CD4-positive, alpha-beta T cell treated with Interleukin-2 at 100 ng/mL for 4 hours (primary cell): ENCODE measurements around the gene DDR1.
"Not testable (repeated sequence)": the region's sequence is repeated elsewhere in the genome, so short reads cannot be mapped to it uniquely, and the experiment has no call there.

Source experiments
- DNase-seq: peaks from one replicate; pipeline ENCODE4 v3.0.0-alpha.2; 2020; ENCODE audit warnings: low spot score

The DDR1 gene

DNA sequence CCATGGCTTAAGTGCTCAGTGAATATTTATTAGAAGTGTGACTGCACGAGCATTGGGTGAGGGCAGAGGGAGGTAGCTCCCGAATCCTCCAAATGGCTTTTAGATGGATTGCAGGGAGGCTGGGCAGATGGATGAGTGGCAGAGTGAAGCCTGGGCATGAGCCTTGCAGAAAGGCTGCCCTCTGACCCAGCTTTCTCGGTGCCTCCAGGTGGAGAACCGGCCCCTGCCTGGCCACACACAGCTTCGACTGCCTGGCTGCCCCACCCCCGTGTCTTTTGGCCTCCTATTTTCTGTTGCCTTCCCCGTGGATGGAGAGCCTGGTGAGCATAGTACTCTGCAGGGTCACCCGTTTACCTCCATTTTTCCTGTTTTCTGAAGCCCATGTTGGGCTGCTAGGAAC is 33.2 kb downstream of the DDR1 start:
- DNase-seq = no peak

DNA sequence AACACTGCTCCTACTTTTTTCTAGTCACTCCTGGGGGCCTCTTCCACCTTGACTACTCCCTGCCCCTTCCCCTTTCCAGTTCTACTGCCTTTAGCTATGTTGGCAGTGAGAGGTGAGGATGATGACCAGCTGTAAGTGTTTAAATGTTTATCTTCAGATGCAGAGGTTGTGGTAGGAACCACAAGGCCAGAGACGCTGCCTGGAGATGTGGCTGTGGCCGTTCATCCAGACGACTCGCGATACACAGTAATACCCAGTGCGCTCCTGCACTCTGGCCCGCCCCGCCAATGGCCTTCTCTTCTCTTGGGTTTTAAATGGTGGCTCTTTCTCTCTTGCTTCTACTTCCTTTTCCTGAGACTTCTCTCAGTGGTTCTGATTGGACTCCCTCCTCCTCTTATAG is 34.4 kb downstream of the DDR1 start:
- no peak for DNase-seq

DNA sequence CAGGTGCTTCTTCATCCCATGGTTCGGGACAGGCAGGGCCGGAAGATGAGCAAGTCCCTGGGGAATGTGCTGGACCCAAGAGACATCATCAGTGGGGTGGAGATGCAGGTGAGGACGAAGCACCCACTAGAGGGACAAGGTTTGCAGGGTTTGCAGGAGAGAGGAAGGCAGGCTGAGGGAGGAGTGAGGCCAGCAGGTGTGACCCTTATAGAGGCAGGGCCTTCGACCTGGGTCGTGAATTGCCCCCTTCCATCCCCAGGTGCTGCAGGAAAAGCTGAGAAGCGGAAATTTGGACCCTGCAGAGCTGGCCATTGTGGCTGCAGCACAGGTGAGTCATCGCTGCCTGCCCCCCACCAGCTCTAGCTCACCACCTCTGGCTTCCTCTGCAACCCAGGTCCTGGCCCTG is 38.1 kb downstream of the DDR1 start:
- no peak for DNase-seq

DNA sequence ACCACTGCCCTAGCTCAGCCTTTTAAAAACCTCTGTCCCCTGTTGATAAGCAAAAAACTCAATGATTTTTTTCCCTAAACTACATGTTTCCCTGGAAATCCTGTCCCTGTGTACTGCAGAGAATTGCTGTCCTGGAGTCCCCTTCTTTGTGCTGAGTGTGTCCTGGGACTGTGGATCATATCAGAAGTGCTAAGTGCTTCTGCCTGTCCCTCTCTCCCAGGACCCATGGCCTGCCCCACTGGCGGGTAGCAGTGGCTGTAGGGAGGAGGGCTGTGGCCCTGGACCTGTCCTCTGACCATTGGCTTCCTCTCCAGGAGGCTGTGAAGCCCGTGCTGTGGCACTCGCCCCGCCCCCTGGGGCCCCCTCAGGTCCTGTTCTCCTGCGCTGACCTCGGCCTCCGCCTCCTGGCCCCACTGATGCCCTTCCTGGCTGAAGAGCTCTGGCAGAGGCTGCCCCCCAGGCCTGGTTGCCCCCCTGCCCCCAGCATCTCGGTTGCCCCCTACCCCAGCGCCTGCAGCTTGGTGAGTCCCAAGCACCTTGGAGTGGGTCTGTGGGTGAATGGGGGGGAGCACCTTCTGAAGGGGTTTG is 39.8 kb downstream of the DDR1 start:
- not testable (repeated sequence) for DNase-seq

DNA sequence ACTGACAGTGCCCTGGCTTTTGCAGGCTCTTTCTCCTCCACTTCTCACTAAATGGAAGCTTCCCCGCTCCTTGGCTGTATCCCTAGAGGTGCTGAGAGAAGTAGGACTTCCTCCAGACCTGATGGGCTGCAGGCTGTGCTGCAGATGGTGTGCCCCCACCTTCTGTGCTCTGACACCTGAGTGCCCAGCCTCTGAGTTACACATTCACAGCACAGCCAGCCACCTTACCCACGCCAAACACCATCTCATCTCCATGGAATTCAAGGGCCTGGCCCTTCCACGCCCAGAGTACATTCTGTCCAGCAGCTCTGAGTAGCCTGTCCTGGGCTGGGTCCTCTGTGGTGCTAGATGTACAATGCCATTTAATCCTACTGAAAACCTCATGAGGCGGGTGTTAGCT is 42.3 kb downstream of the DDR1 start:
- no peak for DNase-seq

DNA sequence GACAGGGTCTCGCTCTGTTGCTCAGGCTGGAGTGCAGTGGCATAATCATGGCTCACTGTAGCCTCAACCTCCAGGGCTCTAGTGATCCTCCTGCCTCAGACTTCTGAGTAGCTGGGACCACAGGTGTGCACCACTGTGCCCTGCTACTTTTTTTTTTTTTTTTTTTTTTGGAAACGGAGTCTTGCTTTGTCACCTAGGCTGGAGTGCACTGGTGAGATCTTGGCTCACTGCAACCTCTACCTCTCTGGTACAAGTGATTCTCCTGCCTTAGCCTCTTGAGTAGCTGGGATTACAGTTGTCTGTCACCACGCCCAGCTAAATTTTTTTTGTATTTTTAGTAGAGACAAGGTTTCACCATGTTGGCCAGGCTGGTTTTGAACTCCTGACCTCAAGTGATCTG is 42.8 kb downstream of the DDR1 start:
- not testable (repeated sequence) for DNase-seq

DNA sequence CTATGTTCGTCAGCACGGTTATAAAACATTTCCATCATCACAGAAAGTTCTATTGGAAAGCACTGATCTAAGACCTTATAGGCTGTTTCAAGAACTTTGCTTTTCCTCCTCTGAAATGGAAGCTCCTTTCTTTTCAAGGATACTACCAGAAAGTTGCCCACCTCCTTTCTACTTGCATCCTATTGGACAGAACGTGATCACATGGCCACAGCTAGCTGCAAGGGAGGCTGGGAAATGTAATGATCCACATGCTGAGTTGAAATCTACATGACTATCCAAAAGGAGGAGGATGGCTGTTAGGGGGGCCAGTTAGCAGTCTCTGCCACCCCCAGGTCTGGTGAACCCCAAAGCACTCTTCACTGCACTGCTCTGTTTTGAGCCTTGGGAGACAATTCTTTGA is 44.4 kb downstream of the DDR1 start:
- DNase-seq = no peak

DNA sequence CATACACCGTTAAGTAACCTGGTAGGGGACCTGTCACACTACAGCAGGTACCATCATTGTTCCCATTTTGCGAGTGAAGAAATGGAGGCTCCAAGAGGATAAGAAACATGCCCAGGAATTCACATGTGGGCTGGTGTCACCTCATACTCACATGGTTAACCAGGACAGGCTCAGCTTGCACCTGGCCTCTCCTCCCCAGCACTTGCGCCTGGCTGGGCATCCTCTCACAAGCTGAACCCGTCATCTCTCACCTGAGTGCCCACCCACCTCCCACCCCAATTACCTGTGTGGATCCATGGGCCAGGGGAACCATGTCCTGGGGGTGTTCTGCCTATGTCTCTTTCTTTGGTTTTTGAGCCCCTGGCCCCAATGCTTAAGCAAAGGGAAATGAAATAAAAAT is 46.2 kb downstream of the DDR1 start:
- no peak for DNase-seq

DNA sequence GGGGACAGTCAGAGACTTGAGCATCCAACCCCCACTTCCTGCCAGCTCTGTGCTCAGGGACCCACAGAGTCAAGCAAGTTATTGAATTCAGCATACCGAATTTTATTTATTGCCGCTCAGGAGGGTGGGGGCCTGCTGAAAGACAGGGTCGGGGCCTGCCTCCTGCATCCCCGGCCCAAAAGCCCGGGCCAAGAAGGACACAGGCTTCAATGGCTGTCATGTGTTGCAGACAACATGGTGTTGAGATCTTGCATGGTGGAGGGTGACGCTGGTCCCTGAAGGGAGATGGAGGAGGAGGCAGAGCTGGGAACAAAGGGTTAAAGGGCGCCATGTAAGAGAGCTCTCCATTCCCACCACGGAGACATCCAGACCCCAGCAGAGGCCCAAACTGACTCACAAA is 47.0 kb downstream of the DDR1 start:
- no peak for DNase-seq

DNA sequence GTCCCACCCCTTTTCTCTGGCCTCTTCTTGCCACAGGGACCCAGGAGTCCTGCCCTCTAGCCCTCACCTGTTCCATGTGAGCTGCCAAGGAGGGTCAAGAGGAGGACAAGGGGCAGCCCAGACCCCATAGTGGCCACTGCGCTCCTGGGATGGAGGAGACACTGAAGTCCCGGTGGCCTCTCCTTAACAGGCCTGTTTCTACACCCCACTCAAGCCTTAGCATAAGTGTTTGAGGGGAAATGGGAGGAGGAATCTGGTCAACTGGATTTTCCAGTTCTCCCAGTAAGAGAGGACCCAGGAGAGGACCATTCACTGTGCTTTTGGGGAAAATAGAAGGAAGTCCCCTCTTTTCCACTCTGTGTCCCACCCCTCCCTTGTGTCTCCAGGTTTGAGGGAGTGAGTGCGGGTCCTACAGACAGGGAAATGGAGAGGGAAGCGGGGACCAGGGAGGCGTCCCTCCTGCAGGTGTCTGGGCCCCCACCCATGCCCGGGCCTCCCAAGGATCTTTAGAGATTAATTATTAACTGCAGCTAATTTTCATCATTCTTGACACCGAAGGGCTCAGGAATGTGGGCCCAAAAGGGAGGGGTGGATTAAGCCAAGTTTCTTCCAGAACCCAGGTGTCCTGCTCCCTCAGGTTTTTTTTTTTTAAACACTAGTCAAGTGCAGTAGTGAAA is 47.8 kb downstream of the DDR1 start, which contains the start of gene SFTA2:
Gene SFTA2 (minus strand): TSS at position 202 of the 677 bp plus-strand sequence. CDS start 74 bp downstream, at position 128.
- DNase-seq = no peak

DNA sequence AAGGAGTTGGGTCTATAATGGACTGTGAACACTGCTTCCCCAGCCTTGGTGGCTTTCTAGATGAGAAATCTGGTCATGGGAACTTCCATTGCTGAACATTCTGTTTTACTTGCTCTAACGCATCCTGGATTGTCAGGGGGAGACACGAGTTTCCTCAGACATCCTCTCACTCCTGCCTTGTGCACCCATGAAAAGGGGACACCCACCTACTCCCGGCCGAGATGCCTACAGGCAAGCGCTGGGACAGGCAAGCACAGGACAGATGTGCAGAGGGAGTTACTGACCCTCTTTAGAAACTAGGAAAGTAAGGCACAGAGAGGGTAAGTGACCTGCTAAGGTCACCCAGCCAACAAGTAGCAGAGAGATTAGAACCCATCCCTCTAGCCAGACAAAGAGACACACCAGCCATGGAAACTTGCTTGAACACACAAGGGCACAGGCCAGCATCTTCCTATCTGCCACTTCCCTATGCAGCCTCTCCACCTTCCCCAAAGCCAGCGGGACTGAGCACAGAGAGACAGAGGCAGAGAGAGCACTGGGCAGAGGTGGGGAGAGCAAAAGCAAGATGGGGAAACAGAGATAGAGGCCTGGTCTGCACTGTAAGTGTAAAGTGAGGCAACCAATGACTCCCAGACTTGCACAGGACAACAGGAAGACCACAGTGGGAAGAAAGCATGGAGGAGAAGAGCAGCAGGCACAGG is 48.5 kb downstream of the DDR1 start:
- no peak for DNase-seq

DNA sequence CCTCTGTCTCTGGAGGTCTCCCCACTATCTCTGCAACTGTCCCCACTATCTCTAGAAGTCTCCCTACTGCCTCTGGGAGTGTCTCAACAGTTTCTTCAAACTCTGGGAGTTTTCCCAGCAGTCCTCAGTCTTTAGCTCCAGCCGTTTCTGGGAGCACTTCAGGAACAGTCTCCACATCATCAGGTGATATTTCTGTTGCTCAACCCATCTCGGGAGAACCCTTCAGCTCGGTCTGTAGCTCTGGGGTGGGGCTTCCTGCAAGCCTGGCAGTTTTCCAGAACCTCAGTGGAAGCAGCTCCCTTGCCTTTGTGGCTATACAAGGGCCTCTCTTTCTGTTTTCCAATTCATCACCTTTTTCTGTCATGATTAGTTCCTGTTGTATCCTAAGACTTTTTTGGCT is 50.7 kb downstream of the DDR1 start:
- DNase-seq = no peak

DNA sequence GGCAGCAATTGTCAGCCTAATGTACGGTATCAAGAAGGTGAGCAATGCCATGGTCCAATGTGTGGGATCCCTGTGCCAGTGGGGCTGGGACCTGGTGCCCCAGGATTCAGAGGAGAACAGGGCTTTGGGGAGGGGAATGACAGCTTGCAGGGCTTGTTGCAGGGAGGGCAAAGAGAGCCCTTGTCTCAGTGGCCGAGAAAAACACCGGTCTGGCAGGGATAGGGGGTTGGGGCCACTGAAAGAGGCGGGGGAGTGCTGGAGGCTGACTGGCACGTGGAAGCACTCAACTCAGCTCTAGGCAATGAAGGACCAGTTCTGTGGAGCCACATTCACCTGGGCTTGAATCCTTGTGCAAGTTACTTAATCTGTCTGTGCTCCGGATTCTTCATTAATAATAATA is 52.9 kb downstream of the DDR1 start:
- DNase-seq = no peak

DNA sequence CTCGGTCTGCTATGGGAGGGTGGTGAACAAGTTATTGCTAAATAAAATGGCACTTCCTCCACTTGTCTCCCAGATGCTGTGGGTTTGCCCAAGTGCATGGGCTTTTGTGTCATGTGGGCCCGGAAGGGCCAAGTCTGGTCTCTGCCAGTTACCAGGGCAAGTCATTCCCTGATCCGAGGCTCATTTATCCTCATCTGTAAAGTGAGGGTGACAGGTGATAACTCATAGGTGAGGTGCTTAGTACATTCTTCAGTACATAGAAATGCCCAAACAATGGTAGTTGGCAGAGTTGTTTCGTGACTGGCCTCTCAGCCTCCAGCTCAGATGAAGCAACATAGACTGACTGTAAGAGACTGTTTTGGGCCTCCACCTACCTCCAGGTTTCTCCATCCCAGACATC is 54.4 kb downstream of the DDR1 start:
- DNase-seq = no peak

DNA sequence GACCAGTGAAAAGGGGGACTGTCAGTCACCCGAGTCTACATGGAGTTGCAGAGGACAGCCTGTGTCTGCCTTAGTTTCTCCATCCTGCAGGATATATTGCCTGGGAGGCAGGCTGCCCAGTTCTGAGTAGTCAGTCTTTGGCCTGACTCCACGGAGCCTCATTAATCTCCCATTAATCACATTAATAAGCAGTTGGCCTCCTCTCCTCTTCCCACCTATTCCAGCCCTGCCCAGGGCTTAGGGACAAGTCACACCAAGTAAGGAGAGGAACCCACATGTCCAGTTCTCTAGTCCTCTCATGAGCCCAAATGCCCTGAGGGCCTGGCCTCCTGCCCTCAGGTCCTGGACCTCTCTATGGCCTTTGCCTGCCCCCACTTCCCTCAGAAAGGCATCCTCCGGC is 55.2 kb downstream of the DDR1 start:
- no peak for DNase-seq

DNA sequence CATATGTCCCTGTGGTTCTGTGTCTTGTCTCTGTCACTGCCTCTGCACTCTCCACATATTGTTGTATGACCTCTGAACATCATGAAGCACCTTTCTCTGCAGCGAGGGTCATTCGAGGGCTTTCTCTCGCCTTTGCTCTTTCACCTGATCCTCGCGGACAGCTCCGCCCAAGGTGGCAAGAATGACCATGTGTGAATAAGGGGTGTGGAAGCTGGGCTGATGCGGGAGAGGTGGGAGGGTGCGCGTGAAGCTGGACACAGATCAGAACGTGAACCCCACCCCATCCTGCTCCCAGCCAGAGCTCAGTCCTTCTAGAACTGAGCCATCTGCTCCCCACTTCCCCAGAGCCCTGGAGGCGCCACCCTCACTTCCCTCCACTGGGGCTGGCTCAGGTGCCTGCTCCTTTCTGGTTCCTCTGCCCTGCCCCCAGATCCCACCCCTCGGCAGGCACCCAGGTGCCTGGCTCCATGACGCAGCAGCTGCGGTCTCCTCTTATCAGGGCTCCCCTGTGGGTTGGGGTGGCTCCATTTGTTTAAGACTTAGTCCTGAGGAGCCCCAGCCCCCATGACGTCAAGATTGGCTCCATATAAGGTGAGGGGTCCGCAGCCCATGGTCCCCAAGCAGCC is 56.2 kb downstream of the DDR1 start, which contains the start of gene MUCL3:
Gene MUCL3 (plus strand): TSS at position 613 of the 626 bp plus-strand sequence. CDS start 27 bp downstream, outside the sequence.
- no peak for DNase-seq

DNA sequence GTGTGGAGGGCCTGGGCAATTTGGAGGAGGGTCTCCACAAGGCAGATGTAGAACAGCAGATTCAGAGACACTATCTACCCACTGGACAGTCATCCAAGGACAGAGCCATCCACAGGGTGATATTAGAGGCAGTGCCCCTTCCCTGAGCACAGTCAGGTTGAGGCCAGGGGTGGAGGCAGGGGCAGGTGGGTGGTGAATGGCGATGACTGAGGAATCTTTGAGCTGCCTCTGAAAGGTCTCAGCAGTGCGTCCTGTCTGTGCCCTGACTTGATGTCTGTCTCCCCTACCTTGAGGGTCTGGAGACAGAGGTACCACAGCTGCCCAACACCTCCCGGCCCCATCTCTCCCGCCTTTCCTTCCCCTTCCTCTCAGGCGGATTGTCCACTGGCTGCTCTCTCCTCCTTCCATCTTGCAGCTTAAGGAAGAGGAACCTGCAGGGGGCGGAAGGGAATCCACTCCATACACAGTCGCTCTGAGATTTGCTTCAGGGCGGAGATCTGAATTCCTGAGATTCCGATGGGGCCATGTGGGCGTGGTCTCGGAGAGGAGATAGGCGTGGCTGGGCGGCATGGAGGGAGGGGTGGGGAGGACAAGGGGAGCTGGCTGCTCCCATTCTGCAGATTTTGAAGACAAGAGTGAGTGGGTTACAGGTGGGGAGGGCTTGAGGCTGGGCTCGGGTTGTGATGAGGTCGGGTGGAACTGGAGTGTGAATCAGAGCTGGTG is 58.2 kb downstream of the DDR1 start:
- DNase-seq = no peak

DNA sequence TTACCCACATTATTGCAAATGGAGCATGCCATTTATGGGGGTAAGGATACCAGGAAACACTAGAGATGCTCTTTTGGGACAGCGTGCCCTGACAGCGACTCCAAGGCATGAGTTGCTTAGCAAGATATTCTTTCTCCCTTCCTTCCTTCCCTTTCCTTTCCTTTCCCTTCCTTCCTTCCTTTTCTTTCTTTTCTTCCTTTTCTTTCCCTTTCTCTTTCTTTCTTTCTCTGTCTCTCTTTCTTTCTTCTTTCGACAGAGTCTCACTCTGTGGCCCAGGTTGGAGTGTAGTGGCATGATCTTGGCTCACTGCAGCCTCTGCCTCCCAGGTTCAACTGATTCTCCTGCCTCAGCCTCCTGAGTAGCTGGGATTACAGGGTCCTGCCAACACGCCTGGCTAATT is 59.7 kb downstream of the DDR1 start:
- no peak for DNase-seq

DNA sequence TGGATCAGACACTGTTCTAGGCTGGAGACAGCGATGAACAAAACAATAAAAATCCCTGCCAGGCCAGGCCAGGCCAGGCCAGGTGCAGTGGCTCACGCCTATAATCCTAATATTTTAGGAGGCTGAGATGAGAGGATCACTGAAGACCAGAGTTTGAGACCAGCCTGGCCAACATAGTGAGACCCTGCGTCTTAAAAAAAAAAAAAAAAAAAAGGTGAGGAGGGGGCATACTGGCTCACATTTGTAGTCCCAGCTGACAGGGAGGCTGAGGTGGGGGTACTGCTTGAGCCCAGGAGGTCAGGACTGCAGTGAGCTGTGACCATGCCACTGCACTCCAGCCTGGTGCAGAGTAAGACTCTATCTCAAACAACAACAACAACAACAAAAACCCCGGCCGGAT is 61.0 kb downstream of the DDR1 start:
- no peak for DNase-seq

DNA sequence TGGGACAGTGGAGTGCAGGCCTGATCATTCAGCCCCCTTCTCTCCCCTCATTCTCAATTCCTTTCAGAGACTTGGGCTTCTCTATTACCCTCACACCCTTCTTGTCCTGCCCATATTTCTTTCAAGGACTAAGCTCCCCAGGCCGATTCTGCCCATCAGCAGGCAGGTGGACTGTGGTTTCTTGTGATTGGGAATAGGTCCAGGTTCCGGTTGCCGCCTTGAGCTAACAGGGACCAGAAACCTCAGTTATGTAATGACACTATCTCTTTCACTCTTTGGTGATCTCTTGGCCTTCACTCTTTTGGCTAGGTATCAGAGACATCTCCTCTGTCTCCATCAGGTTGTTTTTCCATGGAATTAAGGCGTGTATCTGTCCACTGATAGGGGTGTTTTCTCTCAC is 62.9 kb downstream of the DDR1 start:
- no peak for DNase-seq

DNA sequence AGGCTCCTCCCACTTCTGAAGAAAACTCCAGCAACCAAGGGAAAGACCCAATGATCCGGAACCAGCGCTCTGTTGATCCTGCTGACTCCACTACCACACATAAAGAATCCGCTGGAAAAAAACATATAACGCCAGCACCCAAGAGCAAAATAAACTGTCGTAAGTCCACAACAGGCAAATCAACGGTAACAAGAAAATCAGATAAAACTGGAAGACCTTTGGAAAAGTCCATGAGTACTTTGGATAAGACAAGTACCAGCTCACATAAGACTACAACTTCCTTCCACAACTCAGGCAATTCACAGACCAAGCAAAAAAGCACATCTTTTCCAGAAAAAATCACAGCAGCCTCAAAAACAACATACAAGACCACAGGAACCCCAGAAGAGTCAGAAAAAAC is 64.5 kb downstream of the DDR1 start:
- DNase-seq = no peak
